GM19240 (cell line): ENCODE data around the gene STON2.

Source experiments
- DNase-seq: peaks from one replicate; pipeline ENCODE4 v3.0.0; 2011; ENCODE audit warnings: low spot score; ENCODE audit not compliant: insufficient read length

The STON2 gene

GRCh38 chr14:81418057-81418790 is 18.1 kb upstream of the STON2 start:
- DNase-seq = no peak

GRCh38 chr14:81416981-81417380 is 16.9 kb upstream of the STON2 start:
- DNase-seq = no peak

DNA sequence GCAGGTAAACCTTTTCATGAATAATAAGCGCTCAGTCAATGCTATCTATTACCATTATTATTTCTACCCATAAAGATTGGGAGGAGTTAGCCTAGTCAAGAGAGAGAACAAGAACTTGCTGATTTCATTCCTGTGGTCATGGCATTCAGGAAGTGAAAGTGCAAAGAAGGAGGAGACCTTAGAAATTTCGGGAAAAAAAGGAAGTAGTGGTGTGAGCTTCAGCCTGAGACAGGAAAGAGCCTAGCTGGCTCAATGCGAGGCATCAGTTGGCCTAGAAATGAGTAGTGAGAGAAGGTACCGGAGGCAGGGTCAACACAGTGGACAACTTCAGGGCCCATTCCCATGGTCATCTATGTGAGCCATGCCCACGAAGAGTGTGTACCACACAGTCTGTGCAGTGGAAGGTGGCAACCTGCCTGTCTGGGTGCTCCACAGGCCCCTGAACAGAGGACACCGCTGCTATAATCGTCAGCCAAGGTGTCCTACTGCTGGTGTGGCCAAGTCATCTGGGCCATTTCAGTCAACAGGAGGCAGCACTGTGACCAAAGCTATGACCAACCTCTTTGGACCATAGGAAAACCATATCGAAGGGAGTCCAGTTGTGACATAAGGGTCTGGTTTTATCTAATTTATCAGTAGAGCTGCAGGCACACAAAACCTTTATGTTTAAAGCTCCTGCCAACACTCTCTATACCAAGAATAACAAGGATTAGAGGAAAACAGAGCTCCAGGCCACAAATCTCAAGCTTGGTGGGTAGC is 16.2 kb upstream of the STON2 start:
- no peak for DNase-seq

GRCh38 chr14:81415781-81416180 is 15.7 kb upstream of the STON2 start:
- no peak for DNase-seq

DNA sequence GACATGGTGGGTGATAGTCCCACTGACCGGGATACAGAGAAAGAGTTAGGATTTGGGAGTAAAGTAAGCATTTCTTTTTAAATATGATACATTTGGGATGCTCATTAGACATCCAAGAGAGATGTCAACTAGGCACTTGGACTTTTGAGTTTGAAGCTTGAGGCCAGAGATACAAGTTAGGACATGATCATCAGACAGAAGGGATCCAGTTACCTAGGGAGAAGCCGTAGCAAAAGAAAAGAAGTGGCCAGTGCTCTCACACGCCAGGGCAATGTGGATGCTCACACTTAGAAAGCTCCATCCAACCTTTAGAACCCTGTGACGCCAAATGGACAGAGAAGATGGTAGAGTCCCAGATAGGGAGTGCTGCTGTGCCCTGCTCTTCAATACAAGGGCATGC is 14.0 kb upstream of the STON2 start:
- DNase-seq = no peak

DNA sequence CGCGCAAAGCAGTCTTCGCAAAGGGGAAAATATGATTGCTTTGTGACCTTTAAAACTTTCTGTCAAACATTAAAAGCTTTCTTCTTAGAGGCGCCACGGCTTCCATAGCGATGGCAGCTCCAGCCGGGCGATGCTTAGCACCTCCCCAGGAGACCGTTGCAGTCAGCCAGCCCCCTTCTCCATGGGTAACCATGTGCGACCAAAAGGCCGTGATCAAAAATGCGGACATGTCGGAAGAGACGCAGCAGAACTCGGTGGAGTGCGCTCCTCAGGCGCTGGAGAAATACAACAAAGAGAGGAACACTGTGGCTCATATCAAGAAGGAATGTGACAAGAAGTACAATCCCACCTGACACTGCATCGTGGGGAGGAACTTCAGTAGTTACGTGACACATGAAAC is 12.7 kb upstream of the STON2 start:
- DNase-seq = no peak

GRCh38 chr14:81408595-81408994 is 8.5 kb upstream of the STON2 start:
- no peak for DNase-seq

DNA sequence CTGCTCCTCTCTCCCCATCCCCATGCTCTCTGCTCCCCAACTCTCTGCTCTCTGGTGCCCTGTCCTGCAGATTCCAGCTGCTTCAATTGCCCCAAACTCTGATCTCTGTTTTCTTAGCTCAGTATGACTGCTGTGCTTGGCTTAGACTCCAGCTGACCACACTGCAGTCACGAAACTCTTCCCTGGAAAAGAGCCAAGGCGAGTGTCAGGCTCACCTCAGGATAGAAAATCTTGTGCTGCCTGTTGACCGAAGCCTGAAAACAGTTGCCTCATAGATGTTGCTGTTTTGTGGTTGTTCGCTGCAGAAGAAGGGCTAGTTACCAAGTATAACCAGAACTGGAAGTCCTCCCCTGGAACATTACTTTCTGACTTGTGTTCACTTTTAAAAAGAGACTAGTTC is 6.7 kb upstream of the STON2 start:
- DNase-seq = no peak

DNA sequence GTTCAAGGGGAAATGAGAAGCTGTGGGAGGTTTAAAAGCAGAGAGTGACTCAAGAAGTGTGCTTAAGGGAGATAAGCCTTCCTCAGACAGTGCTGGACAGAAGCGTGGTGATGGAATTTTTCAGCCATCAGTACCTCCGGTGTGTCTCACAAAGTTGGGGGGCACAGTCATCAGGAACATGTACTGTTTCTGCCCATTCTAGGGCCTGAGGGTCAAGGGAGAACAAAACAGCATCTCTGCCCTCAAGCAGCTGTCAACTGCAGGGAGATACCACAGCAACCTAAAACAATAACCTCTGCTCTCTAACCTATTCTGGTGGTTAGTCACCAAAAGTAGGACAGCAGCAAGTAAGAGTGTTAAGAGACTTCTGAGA is 2.0 kb upstream of the STON2 start:
- no peak for DNase-seq

- DNase-seq = no peak
Measured at GRCh38 chr14:81401420-81402122, 1.4 kb upstream of the STON2 start.

DNA sequence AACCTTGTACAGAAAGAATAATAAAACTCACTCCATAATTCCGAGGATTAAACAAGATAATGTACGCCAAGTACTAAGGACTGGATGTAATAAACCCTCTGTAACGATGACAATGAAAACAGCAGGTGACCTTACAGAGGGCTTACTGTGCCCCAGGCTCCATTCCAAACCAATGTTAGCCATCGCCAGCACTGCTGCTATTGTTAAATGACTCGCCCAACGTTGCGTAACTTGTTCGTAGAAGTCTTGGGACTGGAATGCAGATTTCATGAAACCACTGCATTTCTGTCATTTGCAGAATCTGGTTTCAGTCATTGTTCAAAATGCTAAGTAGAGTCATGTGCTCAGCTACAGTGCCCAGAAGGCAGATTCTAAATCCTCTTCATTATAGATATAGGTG is 728 bp upstream of the STON2 start:
- DNase-seq = no peak

DNA sequence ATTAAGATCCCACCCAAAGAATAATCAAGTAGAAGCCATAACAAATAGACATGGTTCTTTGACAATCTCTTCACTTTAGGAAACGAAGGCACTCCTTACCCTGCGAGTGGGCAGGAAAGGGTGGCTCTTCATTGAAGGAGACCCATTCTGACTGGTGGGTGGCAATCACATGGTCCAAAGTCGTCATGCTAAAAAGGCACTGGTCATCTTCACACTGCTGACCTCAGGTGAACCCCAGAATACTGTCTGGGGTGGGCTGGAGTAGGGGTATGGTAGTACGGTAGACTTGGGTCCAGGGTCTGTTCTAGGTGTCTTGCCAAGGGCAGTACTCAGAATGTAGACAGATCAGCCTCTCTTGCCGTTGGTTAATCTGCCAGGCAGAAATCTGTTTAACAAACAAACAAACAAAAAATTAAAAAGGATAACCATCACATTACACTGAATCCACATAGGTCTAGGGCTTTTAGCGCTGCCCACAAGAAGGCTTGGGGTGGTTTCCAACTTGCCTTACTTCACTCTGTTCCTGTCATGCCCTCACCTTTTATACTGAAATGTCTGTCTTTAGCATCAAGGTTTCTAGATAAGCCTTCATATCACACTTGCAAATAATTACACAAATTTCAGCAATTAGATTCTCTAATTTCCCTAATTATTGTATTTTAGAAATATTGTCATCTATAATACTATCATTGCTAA is 1.8 kb downstream of the STON2 start:
- DNase-seq = no peak

DNA sequence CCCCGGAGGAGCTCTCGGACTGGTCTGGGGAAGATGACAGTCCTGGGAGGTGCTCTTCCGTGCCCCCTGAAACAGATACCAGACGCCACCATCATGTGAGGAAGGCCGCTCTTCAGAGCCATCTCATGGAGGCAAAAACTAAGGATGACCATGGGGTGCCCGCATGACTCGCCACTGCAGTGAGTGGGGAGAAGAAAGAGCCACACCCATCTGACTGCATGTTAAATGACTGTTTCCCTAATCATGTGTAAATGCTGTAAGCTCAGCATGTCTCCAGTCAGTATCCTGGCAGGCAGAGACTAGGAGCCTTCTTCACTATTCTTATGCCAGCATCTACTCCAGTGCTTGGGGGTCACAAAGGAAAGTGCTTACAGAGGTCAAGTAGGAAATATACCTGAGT is 4.0 kb downstream of the STON2 start:
- no peak for DNase-seq

DNA sequence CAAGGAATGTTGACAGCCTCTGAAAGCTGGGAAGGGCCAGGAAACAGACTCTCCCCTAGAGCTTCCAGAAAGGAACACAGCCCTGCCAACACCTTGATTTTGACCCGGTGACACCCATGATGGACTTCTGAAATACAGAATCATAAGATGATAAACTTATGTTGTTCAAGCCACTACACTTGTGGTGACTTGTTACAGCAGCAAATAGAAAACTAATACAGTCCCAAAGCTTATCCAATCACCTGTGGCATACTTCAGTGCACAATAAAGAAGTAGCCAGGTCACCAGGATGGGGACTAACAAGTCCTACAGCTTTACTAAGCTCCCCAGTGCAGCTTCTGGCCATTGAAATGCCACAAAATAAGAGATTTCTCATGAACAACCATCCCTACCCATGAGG is 5.4 kb downstream of the STON2 start:
- DNase-seq = no peak

DNA sequence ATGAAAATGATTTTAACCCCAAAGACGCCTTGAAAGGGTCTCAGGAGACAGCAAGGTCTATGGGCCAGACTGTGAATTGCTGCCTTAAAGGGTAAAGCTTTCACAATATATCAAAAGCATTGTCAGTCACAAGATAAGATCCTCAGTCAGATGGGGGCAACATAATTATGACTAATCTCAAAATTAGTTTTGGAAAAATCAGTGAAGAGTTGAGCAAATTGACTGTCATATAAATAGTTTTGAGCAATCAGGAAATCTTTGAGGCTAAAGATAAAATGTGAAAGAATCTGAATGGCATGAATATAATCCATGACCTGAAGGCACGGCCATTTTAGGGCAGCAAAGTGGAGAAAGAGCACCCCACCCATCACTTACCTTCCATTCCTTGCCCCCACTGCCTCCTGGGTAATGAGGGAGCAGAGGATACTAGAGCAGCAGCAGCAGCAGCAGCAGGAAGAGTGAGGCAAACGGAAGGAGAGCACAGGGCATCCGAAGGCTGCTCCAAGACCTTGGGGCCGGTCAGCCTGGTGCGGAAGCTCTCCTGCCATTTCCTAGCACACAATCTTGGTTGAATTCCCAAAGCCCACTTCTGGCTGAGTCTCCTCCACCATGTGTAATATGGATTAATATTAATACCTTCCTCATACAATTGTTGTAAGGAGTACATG is 7.0 kb downstream of the STON2 start:
- DNase-seq = no peak

GRCh38 chr14:81392052-81392451 is 8.1 kb downstream of the STON2 start:
- DNase-seq = no peak

- no peak for DNase-seq
Measured at GRCh38 chr14:81390696-81391095, 9.4 kb downstream of the STON2 start.

- DNase-seq = no peak
Measured at GRCh38 chr14:81388336-81388735, 11.8 kb downstream of the STON2 start.

GRCh38 chr14:81386290-81386745 is 13.8 kb downstream of the STON2 start:
- DNase-seq = no peak

DNA sequence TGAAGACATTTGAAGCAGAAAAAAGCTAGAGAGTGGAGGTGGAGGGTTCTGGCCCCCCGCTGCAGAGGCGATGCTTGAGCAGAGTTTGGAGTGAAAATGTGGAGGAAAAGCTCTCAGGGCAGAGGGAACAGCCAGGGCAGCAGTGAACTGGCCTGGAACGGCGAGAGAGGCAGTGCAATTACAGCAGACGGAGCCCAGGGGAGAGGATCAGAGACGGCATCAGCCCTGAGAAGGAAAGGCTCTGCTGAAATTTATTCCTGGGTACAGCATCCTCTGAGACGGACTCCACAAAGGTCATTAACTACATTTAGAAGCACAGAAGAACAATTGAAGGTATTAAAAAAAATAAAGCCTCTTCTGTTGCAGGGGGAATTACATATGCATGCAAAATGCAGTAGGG is 14.2 kb downstream of the STON2 start:
- DNase-seq = no peak

GRCh38 chr14:81385419-81385818 is 14.7 kb downstream of the STON2 start:
- no peak for DNase-seq
